GM12878 (cell line): ENCODE data around the gene OGFOD3. TPM values are rescaled to one million over a fixed set of nuclear protein-coding genes. Genes with fewer than 3 reads are reported as not detected.

ENCODE experiments used
- ATAC-seq: fragments of 200-7000 bp; cut with Tn5 transposase; 3 replicates; pipeline ENCODE4 v1.9.1; 2020; ENCODE audit warnings: mild to moderate bottlenecking, moderate library complexity
- BruUV-seq: library from RNA; stranded (reverse); fragments of 400-500 nt; replicated peaks from 2 replicates; lab custom pipeline; 2021; lab: Mats Ljungman, UMichigan
- CTCF ChIA-PET: fragments of 300-600 bp; sonication (Branson Sonifier 250); formaldehyde crosslinking; extraction: SDS; loops from one replicate; lab custom pipeline; 2021; ENCODE audit warnings: inconsistent platforms; lab: Yijun Ruan, JAX
- POLR2A ChIA-PET: fragments of 350-600 bp; formaldehyde crosslinking; extraction: SDS; loops from one replicate; lab custom pipeline; 2021; ENCODE audit warnings: inconsistent platforms; lab: Charles Lee
- RAD21 ChIA-PET: fragments of 300-600 bp; sonication (Branson Sonifier 250); formaldehyde crosslinking; loops from one replicate; lab custom pipeline; 2023; ENCODE audit warnings: antibody characterized with exemption; ENCODE audit not compliant: unreplicated experiment; lab: Charles Lee
- SMC1A ChIA-PET: fragments of 300-600 bp; sonication (Branson Sonifier 250); formaldehyde crosslinking; loops from one replicate; lab custom pipeline; 2023; ENCODE audit not compliant: unreplicated experiment, uncharacterized antibody; lab: Charles Lee
- DNase-seq: peaks from one replicate; pipeline ENCODE4 v3.0.0-alpha.2; 2011; ENCODE audit warnings: low read depth, low spot score
- FAIRE-seq: peaks from 3 replicates; lab custom pipeline; 2011; peaks lifted over from hg19 to GRCh38; lab: Jason Lieb, UNC
- H2AFZ ChIP-seq: 2 replicates; pipeline ENCODE4 v1.6.0; 2011; ENCODE audit warnings: low read depth, low read length, control low read depth; ENCODE audit not compliant: control insufficient read depth
- H3K27ac ChIP-seq: 2 replicates; pipeline ENCODE4 v1.5.1; 2011; ENCODE audit warnings: control low read depth; ENCODE audit not compliant: control insufficient read depth, insufficient read depth
- H3K27me3 ChIP-seq, 2 experiments: replicated peaks in 1 of 2; 2 replicates each; pipeline versions ENCODE4 v1.6.0 to v1.6.1; 2011; ENCODE audit warnings: low read length in 1 of 2; ENCODE audit not compliant: control insufficient read depth in 2 of 2, insufficient read depth in 2 of 2
- H3K36me3 ChIP-seq, 2 experiments: 2 replicates each; pipeline ENCODE4 v1.5.1; 2011; ENCODE audit warnings: low read length in 1 of 2; ENCODE audit not compliant: control insufficient read depth in 2 of 2, insufficient read depth in 2 of 2
- H3K4me1 ChIP-seq: 2 replicates; pipeline ENCODE4 v1.6.1; 2011; ENCODE audit warnings: mild to moderate bottlenecking, low read length, moderate library complexity, mixed read lengths; ENCODE audit not compliant: control insufficient read depth, insufficient read depth
- H3K4me2 ChIP-seq: 2 replicates; pipeline ENCODE4 v1.6.0; 2011; ENCODE audit warnings: control low read depth; ENCODE audit not compliant: control insufficient read depth, insufficient read depth
- H3K4me3 ChIP-seq: fragments of 200-600 bp; sonication (generic); 2 replicates; pipeline ENCODE4 v1.5.1; 2016
- H3K79me2 ChIP-seq: 2 replicates; pipeline ENCODE4 v1.6.0; 2011; ENCODE audit warnings: low read length; ENCODE audit not compliant: control insufficient read depth, insufficient read depth
- H3K9ac ChIP-seq: 2 replicates; pipeline ENCODE4 v1.8.0; 2011; ENCODE audit warnings: low read length, control low read depth, mixed read lengths; ENCODE audit not compliant: control insufficient read depth, insufficient read depth
- H3K9me3 ChIP-seq: replicated peaks from 3 replicates; pipeline ENCODE4 v1.5.1; 2011; ENCODE audit warnings: mild to moderate bottlenecking, low read length; ENCODE audit not compliant: control insufficient read depth, insufficient read depth
- H4K20me1 ChIP-seq: 2 replicates; pipeline ENCODE4 v1.6.0; 2011; ENCODE audit not compliant: control insufficient read depth, insufficient read depth
- CBFB ChIP-seq: IDR thresholded peaks from 2 replicates; pipeline ENCODE4 v1.6.1; 2016; ENCODE audit warnings: antibody characterized with exemption, low read depth
- CHD2 ChIP-seq: IDR thresholded peaks from 2 replicates; pipeline ENCODE4 v1.6.1; 2011; ENCODE audit warnings: low read depth, low read length, improper control_type of control experiment, borderline replicate concordance
- DPF2 ChIP-seq: fragments of 450-650 bp; IDR thresholded peaks from 2 replicates; pipeline ENCODE4 v1.6.1; 2017; ENCODE audit warnings: mild to moderate bottlenecking
- EP300 ChIP-seq, 2 experiments: fragments of 150-350 bp in 1 of 2; IDR thresholded peaks; 2 replicates each; pipeline ENCODE4 v1.6.1; 2011 to 2012; ENCODE audit warnings: low read depth in 2 of 2, low read length in 2 of 2, borderline replicate concordance in 1 of 2, improper control_type of control experiment in 1 of 2, inconsistent platforms in 1 of 2; ENCODE audit not compliant: control insufficient read depth in 1 of 2
- EZH2 ChIP-seq: IDR thresholded peaks from 2 replicates; pipeline ENCODE4 v1.6.1; 2012; ENCODE audit warnings: low read depth, mild to moderate bottlenecking, control low read depth, inconsistent platforms, low read length, borderline replicate concordance; ENCODE audit not compliant: control insufficient read depth
- FOS ChIP-seq: IDR thresholded peaks from 3 replicates; pipeline ENCODE4 v1.6.1; 2011; ENCODE audit warnings: borderline replicate concordance; ENCODE audit not compliant: insufficient read length; ENCODE audit errors: extremely low read depth
- NBN ChIP-seq: fragments of 450-650 bp; IDR thresholded peaks from 2 replicates; pipeline ENCODE4 v1.6.1; 2016
- RB1 ChIP-seq: fragments of 450-650 bp; formaldehyde crosslinking; IDR thresholded peaks from 2 replicates; pipeline ENCODE4 v1.6.1; 2017; ENCODE audit warnings: mild to moderate bottlenecking, borderline replicate concordance
- TCF12 ChIP-seq: IDR thresholded peaks from 2 replicates; pipeline ENCODE4 v1.6.1; 2011; ENCODE audit warnings: low read depth, mild to moderate bottlenecking, low read length
- WRNIP1 ChIP-seq: IDR thresholded peaks from 2 replicates; pipeline ENCODE4 v1.6.1; 2011; ENCODE audit warnings: low read depth, low read length, improper control_type of control experiment, borderline replicate concordance
- WGBS: methylation state at CpG from one replicate; pipeline ENCODE4 v1.1.6; 2016; ENCODE audit warnings: low lambda C conversion rate; ENCODE audit not compliant: insufficient replicate concordance, insufficient coverage; ENCODE audit errors: missing lambda C conversion rate; 5-methylcytosine and 5-hydroxymethylcytosine counted together
- in situ Hi-C: fragments of 300-500 bp; cut with MboI; formaldehyde crosslinking; loops from 9 replicates; pipeline ENCODE4 v1.14.3; 2018; ENCODE audit warnings: mixed read lengths
- intact Hi-C: fragments of 100-400 bp; cut with micrococcal nuclease; formaldehyde crosslinking; loops from one replicate; pipeline ENCODE4 v1.14.2; 2022; ENCODE audit not compliant: unreplicated experiment
- polyA plus RNA-seq, 11 experiments: library from polyadenylated mRNA; depleted of rRNA in 4 of 11; unstranded in 6 of 11; stranded (reverse) in 5 of 11; fragments of >200 nt; fragmentation: Nextera tagmentation in 4 of 11; fragmentation: Illumina TruSeq in 1 of 11; extraction: Ambion mirVana in 4 of 11; extraction: Trizol in 1 of 11; gene quantifications; 1 replicate in 1 of 11; 2 replicates in 10 of 11; pipeline versions ENCODE4 v1.2.1 to v1.2.3, GENCODE V29; 2011 to 2016; ENCODE audit warnings: inconsistent platforms in 2 of 11, missing spikeins in 2 of 11, low read depth in 1 of 11
- total RNA-seq, 4 experiments: library from RNA; depleted of rRNA in 3 of 4; stranded (reverse); fragments of >200 nt in 3 of 4; fragmentation: Illumina TruSeq in 1 of 4; extraction: Trizol in 1 of 4; gene quantifications; 2 replicates each; pipeline versions ENCODE4 v1.2.1 to v1.2.3, GENCODE V29; 2013 to 2021
- TF ChIP-seq, protein P1 (sequence below): fragments of 450-650 bp; IDR thresholded peaks from 2 replicates; pipeline ENCODE4 v1.6.1; 2014; ENCODE audit warnings: mild to moderate bottlenecking
- TF ChIP-seq, protein P2 (sequence below): IDR thresholded peaks from 2 replicates; pipeline ENCODE4 v1.6.1; 2012; ENCODE audit warnings: low read depth, low read length, improper control_type of control experiment
- TF ChIP-seq, protein P3 (sequence below): fragments of 450-650 bp; conservative IDR thresholded peaks from 2 replicates; pipeline ENCODE4 v1.6.1; 2017; ENCODE audit warnings: mild to moderate bottlenecking, moderate library complexity
- TF ChIP-seq, protein P4 (sequence below): fragments of 450-650 bp; IDR thresholded peaks from 2 replicates; pipeline ENCODE4 v1.6.1; 2017; ENCODE audit warnings: mild to moderate bottlenecking, moderate library complexity

The OGFOD3 gene
- total and polyA plus RNA-seq, 10 of the 15 experiments (the other 5 are each of a cell fraction or from before 2014, with no cell fraction given) = 0.48 to 28.4 (median 18.3) TPM

DNA sequence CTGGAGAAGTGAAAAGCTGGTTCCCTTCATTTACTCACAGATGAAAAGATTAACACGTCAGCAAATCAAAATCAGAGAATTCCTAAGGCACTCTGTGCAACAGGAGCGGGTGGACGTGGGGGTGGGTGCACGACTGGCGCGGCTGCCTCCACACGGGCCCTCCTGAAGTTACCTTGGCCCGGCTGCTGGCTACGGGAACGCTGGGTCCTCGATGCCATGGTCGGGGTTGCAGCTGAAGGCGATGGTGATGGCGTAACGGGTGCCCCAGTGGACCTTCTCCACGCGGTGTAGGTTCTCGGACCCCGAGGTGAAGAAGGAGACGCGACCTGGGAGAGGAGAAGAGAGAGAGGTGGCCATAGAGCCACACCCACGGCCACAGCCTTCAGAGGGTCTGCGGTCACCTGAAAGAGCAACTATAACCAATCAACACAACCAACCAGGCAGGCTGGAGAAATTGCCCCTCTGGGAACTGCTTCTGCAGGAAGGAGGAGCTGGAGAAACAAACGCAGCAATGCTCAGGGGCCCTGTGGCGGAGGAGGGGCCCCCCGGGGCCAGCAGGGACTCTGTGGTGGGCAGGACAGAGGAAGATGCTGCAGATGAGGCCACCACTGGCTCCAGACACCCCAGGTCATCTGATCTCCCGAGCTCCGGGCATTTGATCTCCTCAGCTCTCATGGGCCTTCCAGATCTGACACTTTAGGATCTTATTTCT is 26.0 kb downstream of the OGFOD3 start:
- FAIRE-seq = no peak
- no TSS peak for BruUV-seq
- no peaks in the 10 kb centered on the region for H3K9me3 ChIP-seq
- H3K9ac ChIP-seq = no peak overlapping the region
- no peak for ATAC-seq
- H3K79me2 ChIP-seq = no peaks in the 10 kb centered on the region
- DNase-seq = no peak
- in situ Hi-C loops (no loop called here), intact Hi-C loops (no loop called here)
- SMC1A ChIA-PET = interaction anchor here (0.8 kb wide), 1 partner anchor 30 kb away, joined by 3 read pairs; no protein-coding TSS in a partner anchor
- RAD21 ChIA-PET = no interaction called here
- no peak overlapping the region for H2AFZ ChIP-seq
- no peak overlapping the region for H3K4me3 ChIP-seq
- 87% methylated on average over 28 of the region's 28 CpGs for WGBS
- TF ChIP-seq CHD2 (no peak), TCF12 (no peak), WRNIP1 (no peak), CBFB (no peak), RB1 (no peak), DPF2 (no peak), EZH2 (no peak), EP300 (IDR thresholded peaks at IDR 0.05; ENCODE audit: borderline replicate concordance in 1 of 2, control insufficient read depth in 1 of 2, low read depth in 2 of 2, low read length in 2 of 2) (no peak), FOS (no peak), NBN (no peak)
- TF ChIP-seq, protein P1, sequence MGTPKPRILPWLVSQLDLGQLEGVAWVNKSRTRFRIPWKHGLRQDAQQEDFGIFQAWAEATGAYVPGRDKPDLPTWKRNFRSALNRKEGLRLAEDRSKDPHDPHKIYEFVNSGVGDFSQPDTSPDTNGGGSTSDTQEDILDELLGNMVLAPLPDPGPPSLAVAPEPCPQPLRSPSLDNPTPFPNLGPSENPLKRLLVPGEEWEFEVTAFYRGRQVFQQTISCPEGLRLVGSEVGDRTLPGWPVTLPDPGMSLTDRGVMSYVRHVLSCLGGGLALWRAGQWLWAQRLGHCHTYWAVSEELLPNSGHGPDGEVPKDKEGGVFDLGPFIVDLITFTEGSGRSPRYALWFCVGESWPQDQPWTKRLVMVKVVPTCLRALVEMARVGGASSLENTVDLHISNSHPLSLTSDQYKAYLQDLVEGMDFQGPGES = no peak
- TF ChIP-seq, protein P2, sequence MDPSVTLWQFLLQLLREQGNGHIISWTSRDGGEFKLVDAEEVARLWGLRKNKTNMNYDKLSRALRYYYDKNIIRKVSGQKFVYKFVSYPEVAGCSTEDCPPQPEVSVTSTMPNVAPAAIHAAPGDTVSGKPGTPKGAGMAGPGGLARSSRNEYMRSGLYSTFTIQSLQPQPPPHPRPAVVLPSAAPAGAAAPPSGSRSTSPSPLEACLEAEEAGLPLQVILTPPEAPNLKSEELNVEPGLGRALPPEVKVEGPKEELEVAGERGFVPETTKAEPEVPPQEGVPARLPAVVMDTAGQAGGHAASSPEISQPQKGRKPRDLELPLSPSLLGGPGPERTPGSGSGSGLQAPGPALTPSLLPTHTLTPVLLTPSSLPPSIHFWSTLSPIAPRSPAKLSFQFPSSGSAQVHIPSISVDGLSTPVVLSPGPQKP = no peak
- TF ChIP-seq, protein P3, sequence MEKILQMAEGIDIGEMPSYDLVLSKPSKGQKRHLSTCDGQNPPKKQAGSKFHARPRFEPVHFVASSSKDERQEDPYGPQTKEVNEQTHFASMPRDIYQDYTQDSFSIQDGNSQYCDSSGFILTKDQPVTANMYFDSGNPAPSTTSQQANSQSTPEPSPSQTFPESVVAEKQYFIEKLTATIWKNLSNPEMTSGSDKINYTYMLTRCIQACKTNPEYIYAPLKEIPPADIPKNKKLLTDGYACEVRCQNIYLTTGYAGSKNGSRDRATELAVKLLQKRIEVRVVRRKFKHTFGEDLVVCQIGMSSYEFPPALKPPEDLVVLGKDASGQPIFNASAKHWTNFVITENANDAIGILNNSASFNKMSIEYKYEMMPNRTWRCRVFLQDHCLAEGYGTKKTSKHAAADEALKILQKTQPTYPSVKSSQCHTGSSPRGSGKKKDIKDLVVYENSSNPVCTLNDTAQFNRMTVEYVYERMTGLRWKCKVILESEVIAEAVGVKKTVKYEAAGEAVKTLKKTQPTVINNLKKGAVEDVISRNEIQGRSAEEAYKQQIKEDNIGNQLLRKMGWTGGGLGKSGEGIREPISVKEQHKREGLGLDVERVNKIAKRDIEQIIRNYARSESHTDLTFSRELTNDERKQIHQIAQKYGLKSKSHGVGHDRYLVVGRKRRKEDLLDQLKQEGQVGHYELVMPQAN = no peak
- TF ChIP-seq, protein P4, sequence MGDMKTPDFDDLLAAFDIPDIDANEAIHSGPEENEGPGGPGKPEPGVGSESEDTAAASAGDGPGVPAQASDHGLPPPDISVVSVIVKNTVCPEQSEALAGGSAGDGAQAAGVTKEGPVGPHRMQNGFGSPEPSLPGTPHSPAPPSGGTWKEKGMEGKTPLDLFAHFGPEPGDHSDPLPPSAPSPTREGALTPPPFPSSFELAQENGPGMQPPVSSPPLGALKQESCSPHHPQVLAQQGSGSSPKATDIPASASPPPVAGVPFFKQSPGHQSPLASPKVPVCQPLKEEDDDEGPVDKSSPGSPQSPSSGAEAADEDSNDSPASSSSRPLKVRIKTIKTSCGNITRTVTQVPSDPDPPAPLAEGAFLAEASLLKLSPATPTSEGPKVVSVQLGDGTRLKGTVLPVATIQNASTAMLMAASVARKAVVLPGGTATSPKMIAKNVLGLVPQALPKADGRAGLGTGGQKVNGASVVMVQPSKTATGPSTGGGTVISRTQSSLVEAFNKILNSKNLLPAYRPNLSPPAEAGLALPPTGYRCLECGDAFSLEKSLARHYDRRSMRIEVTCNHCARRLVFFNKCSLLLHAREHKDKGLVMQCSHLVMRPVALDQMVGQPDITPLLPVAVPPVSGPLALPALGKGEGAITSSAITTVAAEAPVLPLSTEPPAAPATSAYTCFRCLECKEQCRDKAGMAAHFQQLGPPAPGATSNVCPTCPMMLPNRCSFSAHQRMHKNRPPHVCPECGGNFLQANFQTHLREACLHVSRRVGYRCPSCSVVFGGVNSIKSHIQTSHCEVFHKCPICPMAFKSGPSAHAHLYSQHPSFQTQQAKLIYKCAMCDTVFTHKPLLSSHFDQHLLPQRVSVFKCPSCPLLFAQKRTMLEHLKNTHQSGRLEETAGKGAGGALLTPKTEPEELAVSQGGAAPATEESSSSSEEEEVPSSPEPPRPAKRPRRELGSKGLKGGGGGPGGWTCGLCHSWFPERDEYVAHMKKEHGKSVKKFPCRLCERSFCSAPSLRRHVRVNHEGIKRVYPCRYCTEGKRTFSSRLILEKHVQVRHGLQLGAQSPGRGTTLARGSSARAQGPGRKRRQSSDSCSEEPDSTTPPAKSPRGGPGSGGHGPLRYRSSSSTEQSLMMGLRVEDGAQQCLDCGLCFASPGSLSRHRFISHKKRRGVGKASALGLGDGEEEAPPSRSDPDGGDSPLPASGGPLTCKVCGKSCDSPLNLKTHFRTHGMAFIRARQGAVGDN = no peak
- no peaks in the 10 kb centered on the region for H4K20me1 ChIP-seq
- H3K27me3 ChIP-seq = no peaks in the 10 kb centered on the region
- no peak overlapping the region for H3K27ac ChIP-seq
- no peaks in the 10 kb centered on the region for H3K4me1 ChIP-seq
- POLR2A ChIA-PET = interaction anchor here (0.6 kb wide), 1 partner anchor 500 kb away, joined by 3 read pairs; no protein-coding TSS in a partner anchor
- CTCF ChIA-PET = no interaction called here
- H3K36me3 ChIP-seq = no peaks in the 10 kb centered on the region; a peak in 2 of 4 replicates
- H3K4me2 ChIP-seq = no peak overlapping the region
